ENCODE data around the gene BRINP1.

DNA sequence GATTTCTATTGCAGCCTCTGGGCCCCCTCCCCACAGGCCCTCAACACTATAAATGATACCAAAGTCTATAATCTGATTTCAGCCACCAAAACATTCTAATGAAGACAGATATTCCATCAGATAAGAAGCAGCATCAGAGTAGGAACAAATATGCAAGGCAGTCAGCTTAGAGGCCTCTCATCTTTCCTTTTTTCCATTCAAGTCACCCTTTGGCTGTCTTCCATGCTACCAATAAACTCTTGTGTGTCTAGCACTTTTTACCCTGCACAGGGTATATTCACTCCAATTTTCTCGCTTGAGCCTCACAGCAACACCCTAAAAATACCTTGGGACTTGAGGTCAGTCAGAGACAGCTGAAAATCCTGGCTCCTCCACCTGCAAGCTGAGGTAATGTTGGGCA, 193.7 kb downstream of the BRINP1 start:
- TF ChIP-seq CTCF (IDR thresholded peaks at IDR 0.05 in 2 of 3, conservative IDR thresholded peaks at IDR 0.05 in 1 of 3; ENCODE audit: control insufficient read depth in 2 of 3, extremely low read depth in 1 of 3, insufficient read depth in 1 of 3, low read depth in 3 of 3, low read length in 3 of 3) (no peak), TCF12 (IDR thresholded peaks at IDR 0.05; ENCODE audit: low read depth, low read length) (no peak), REST (IDR thresholded peaks at IDR 0.05; ENCODE audit: low read depth, low read length) (no peak), POLR2A (IDR thresholded peaks at IDR 0.05; ENCODE audit: low read depth, low read length) (no peak), ZNF24 (IDR thresholded peaks at IDR 0.05) (no peak), SPI1 (IDR thresholded peaks at IDR 0.05; ENCODE audit: borderline replicate concordance, insufficient read depth, low read depth, low read length) (no peak)

Measured in GM12878 (cell line).